Hepatic stellate cell (primary cell): Measurements from ENCODE around the gene TGFA.

Experiments used
- DNase-seq: peaks from one replicate; pipeline ENCODE4 v3.0.0; 2011; ENCODE audit warnings: low spot score

The TGFA gene

DNA sequence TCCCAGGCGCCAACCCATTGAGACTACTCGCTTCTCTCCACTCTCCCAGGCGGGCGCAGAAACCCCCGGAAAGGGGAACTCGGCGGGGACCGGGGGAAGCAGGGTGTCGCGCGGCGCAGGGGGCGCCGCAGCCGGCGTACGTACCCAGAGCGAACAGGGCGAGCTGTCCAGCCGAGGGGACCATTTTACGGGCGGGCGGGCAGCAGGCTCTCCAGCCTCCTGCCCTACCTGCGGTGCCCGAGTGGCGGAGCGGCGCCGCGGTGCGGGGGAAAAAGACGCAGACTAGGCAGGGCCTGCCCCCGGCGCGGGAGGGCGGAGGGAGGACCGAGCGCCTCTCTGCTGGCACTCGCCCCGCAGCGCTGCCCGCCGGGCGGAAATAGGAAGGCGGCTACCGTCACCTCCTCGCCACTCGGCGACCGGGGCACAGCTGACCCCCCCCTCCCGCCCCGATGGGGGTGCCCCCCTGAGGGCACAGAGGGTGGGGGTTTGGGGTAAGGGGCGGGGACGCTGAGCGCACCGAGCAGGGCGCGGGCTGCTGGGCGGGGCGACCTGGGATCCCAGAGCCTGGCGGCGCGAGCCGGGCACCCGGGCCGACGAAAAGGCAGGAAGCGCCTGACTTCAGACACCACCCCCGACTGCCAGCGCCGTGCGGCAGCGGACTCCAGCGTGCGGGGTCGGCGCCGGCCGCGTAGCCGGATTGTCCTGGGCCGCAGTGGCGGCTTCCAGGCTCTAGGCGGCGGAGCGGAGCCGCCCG, at the start of gene TGFA:
Gene TGFA (minus strand): TSS at position 243 of the 754 bp plus-strand sequence. CDS start 59 bp downstream, at position 184.
- peak; percentile 33 for DNase-seq

- no peak for DNase-seq
These were observed 49.4 kb upstream of the TGFA start for GRCh38 chr2:70603066-70603465.

DNA sequence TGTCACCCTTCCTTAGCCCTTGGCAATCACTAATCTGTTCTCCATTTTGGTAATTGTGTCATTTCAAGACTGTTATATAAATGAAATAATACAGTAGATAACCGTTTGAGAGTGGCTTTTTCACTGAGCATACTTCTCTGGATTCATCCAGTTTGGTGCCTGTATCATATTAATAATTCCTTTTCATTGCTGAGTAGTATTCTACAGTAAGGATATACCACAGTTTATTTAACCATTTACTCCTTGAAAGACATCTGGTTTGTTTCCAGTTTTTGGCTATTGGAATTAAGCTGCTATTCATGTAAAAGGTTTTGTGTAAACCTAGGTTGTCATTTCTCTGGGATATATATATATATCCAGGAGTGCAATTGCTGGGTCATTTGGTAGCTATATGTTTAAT, 44.6 kb upstream of the TGFA start:
- no peak for DNase-seq

GRCh38 chr2:70596739-70597138, 43.1 kb upstream of the TGFA start:
- DNase-seq, result no peak

DNA sequence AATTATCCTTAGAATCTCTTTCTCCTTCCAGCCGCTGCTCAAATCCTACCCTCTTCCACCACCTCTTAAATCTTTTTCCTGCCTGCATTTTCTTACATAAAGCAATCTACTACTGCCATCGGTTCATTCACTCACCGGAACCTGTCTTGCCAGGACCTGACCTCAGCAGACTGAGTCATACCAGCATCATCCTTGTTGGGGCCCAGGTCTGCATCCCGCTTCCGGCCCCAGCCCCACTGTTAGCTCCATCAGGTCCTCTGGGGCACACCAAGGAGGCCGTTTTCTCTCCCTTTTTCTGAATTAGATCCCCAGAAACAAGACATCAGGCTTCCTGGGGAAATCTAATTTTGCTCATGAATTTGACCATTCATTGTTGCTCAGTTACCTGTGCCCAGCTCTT, 42.7 kb upstream of the TGFA start:
- no peak for DNase-seq

DNA sequence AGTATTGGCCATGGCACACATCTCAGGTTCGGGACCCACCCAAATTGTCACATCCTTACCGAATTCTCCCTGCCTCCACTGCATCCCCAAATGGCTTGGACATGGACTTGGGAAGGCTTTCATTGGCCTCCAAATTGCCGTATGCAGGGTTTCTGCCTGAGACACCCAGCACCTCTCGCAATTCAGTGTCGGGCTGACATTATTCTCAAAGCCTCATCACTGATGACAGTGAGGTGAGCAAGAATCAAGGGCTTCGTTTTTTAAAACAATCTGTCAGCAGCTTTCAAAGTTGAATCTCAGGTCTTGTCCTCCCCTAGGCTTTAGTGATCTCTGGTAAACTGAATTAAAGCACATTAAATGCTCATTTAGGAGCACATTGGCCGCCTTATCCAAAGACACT, 29.5 kb upstream of the TGFA start:
- DNase-seq, result no peak

- no peak for DNase-seq
These were observed 26.7 kb upstream of the TGFA start for GRCh38 chr2:70580352-70580751.

GRCh38 chr2:70574618-70575017, 21.0 kb upstream of the TGFA start:
- no peak for DNase-seq

GRCh38 chr2:70574109-70574508, 20.5 kb upstream of the TGFA start:
- DNase-seq, result no peak

- DNase-seq, result no peak
These were observed 16.5 kb upstream of the TGFA start for GRCh38 chr2:70570041-70570661.

GRCh38 chr2:70569559-70569958, 15.9 kb upstream of the TGFA start:
- no peak for DNase-seq

DNA sequence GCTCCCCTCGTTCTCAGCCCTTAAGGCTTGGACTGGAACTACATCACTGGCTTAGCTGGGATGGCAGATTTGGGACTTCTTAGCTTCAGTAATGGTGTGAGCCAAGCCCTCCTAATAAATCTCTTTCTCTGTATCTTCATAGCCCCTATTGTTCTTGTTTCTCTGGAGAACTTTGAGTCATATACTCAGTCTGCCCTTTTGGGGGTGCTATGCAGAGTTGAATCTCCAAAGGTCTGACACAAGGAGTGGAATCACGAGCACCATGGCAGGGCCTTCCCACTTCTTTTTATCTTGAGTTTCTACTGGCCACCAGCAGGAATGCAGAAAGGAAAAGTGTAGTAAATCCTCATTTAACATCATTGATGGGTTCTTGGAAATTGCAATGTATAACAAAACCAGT, 13.3 kb upstream of the TGFA start:
- DNase-seq, result no peak

- no peak for DNase-seq
These were observed 12.8 kb upstream of the TGFA start for GRCh38 chr2:70566464-70566863.

DNA sequence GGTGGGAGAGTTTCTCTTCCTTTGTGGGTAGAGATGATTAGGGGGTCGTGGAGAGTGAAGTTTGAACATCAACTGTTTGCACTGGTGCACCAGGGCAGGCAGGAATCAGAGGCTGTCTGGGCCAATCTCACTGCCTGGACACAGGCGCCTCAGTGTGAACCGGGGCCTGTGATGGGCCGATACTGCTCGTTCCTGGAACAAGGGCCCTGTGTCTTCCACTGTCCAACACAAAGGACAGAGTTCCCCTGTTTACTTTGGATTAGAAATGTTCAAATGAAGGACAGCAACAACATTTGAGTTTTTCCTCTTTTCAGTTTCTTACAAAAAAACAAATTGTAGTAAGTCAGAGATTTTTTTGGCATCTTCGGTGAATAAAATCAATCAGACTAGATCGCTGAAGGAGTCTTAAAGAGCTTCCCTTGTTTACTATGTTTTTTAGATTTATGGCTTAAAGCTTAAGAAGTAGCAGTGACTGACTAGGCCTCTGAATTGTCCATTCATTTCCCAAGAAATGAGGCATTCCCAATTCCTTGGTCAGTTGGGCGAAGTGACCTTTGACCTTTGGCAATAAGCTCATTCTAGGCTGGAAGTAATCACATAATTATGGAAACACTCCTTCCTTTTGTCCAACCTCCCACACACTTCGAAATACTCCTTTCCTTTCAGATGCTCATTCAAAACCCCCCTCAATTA, 11.6 kb upstream of the TGFA start:
- no peak for DNase-seq

DNA sequence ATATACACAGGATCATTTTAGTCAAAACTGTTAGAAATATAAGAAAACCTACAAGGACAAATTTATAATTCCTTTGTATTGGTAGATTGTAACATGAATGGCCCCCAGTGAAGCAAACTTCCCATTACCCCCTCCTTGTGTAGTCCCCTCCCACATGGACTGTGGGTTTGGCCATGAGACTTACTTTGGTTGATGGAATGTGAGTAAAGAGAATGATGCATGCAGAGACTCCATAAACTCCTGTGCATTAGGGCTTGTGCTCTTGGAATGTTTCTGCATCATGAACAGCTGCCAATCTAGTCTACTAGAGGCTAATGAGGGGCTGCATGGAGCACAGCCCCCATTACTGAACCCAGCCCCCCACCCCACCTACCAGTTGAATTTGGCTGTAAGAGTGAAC, 8.3 kb upstream of the TGFA start:
- DNase-seq, result no peak

DNA sequence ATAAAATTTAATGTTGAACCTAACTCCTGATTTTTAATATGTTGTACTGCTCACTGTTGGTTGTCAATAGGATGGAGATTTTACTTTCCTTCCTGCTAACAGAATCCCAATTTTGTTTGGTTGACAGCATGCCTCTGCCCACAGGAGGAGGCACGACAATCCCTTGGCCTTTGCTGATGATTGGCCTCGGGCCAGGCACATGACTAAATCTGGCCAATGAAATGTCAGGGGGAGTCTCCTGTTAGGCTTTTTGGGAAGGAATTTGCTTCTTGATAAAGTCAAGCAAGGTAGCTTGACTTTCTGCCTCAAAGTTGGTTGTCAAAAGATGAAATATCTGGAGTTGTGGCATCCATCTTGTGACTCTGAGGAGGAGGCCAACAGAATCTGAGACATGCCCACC, 6.8 kb upstream of the TGFA start:
- no peak for DNase-seq

GRCh38 chr2:70560040-70560439, 6.4 kb upstream of the TGFA start:
- no peak for DNase-seq

GRCh38 chr2:70558195-70558808, 4.7 kb upstream of the TGFA start:
- DNase-seq, result no peak

- DNase-seq, result no peak
These were observed 3.7 kb upstream of the TGFA start for GRCh38 chr2:70557171-70557838.

- no peak for DNase-seq
These were observed 3.0 kb upstream of the TGFA start for GRCh38 chr2:70556608-70557007.

DNA sequence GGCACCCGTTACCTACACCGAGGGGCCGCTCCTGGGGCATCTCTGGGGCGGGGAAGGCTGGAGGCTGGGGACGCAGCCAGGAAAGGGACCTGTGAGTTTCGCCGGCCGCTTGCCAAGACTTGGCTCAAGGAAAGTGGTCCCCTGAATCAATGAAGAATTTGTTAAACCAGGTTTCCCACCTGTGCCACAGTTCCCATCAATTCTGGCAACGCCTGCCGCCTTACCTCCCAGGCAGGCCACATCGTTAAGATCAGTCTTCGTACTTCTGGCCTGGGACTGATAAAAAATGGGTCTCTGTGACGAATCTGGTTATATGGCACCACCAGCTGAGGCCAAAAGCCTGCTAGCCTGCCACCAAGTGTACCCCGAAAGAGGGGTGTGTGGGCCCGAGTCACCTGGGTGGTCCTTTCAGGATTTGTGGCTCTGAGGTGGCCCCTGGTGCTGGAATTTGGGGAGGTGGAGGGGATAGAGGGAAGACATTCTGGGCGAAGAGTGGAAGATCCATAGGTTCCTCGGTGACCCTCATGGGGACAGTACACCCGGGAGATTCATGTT, 789 bp upstream of the TGFA start:
- DNase-seq, result no peak

DNA sequence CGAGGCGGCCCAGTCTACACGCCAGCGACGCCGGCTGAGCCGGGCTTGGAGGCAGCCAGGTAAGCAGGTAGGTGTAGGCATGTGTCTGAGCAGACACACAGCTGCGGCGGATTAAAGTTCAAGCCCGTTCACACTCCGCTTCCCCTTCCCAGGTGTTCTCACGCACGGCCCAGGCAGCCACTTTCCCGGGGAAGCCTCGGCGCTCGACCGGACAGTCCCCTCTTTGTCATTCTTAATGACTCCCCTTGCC, 367 bp downstream of the TGFA start:
- no peak for DNase-seq
